AML-193 (cell line): ENCODE measurements around the gene TKT.

Source experiments
- DNase-seq, 2 experiments: peaks; one replicate each; lab custom pipeline; 2025; lab: John Stamatoyannopoulos, UW

TKT gene

GRCh38 chr3:53181024-53181371 is 74.8 kb downstream of the TKT start:
- no peak for DNase-seq

- no peak for DNase-seq
Observed at GRCh38 chr3:53180305-53181023, 75.4 kb downstream of the TKT start.

- no peak for DNase-seq
Observed at GRCh38 chr3:53179580-53179979, 76.2 kb downstream of the TKT start.

GRCh38 chr3:53178246-53178645 is 77.6 kb downstream of the TKT start:
- no peak for DNase-seq

- no peak for DNase-seq
Observed at GRCh38 chr3:53175613-53176540, 79.9 kb downstream of the TKT start.
